ENCODE data around the gene CETP.
A peak's percentile ranks its signal among the peaks of the same experiment; 100 is the strongest.

Gene CETP

DNA sequence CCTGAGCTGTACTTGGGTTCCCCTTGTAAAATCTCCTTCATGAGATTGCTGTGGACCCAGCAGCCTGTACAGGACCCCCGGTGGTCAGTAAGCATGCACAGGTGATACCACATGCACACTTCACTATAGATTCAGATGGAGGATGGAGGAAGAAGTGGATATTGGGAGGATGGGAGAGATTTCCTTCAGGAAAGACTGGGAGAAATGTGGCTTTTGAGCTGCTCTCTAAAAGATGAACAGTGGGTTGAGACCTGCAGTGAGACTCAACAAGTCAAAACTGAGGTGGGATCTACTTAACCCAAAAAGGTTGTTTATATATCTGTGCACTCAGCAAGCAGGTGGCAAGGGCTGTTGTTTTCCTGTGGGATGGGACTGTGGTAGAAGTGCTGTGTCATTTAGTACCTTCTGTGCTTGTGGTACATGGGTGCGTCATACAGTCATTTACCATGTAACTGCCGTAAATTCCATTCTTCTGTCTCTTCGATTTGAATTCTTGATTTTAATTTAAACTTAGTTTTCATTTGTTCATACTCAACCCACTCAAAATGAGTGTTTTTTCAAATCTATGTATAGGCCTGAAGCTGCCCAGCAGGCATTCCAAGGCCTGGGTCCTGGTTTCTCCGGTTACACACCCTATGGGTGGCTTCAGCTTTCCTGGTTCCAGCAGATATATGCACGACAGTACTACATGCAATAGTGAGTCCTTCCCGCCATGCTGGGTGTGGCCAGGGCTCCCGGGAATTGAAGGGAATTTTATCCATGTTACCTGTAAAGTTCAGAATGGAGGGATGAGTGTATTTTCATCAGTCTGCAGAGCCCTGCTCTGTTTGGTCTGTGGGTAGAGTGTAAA lies 22.9 kb upstream of the CETP start:
- H3K36me3 ChIP-seq (ENCODE audit: insufficient read depth): peaks cover 51% of the 10 kb centered on the region
- no peaks in the 10 kb centered on the region for H3K27me3 ChIP-seq (ENCODE audit: insufficient read depth, low read depth)
- peaks cover 7% of the 10 kb centered on the region; the same call in 1 of the 2 replicates for H4K20me1 ChIP-seq (ENCODE audit: insufficient read depth)
- no peak overlapping the region for H3K4me3 ChIP-seq (IDR thresholded peaks at IDR 0.05; ENCODE audit: insufficient read depth, low read depth, low read length)
- TF ChIP-seq, protein P1, sequence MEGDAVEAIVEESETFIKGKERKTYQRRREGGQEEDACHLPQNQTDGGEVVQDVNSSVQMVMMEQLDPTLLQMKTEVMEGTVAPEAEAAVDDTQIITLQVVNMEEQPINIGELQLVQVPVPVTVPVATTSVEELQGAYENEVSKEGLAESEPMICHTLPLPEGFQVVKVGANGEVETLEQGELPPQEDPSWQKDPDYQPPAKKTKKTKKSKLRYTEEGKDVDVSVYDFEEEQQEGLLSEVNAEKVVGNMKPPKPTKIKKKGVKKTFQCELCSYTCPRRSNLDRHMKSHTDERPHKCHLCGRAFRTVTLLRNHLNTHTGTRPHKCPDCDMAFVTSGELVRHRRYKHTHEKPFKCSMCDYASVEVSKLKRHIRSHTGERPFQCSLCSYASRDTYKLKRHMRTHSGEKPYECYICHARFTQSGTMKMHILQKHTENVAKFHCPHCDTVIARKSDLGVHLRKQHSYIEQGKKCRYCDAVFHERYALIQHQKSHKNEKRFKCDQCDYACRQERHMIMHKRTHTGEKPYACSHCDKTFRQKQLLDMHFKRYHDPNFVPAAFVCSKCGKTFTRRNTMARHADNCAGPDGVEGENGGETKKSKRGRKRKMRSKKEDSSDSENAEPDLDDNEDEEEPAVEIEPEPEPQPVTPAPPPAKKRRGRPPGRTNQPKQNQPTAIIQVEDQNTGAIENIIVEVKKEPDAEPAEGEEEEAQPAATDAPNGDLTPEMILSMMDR (conservative IDR thresholded peaks at IDR 0.05; ENCODE audit: low read depth, low read length): no peak
- H3K4me1 ChIP-seq (ENCODE audit: low read depth, poor library complexity, severe bottlenecking): peaks cover 87% of the 10 kb centered on the region
- peak overlapping the region; percentile 100 for H3K4me2 ChIP-seq
- H3K27ac ChIP-seq: peak overlapping the region; percentile 97
- peaks cover 83% of the 10 kb centered on the region for H3K79me2 ChIP-seq (ENCODE audit: insufficient read depth, low read depth)
- H3K9ac ChIP-seq: peak overlapping the region; percentile 99
- no peak overlapping the region for H2AFZ ChIP-seq (ENCODE audit: low read depth)

DNA sequence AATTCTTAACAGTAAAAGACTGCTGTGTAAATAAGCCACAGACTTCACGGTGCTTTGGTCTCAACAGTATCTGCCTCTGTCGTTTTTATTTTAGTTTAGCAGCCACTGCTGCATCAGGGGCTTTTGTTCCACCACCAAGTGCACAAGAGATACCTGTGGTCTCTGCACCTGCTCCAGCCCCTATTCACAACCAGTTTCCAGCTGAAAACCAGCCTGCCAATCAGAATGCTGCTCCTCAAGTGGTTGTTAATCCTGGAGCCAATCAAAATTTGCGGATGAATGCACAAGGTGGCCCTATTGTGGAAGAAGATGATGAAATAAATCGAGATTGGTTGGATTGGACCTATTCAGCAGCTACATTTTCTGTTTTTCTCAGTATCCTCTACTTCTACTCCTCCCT lies 21.9 kb upstream of the CETP start:
- Histone ChIP-seq H3K36me3 (ENCODE audit: insufficient read depth) (peaks cover 47% of the 10 kb centered on the region), H3K27me3 (ENCODE audit: insufficient read depth, low read depth) (no peaks in the 10 kb centered on the region), H3K4me1 (ENCODE audit: low read depth, poor library complexity, severe bottlenecking) (peaks cover 96% of the 10 kb centered on the region), H4K20me1 (ENCODE audit: insufficient read depth) (no peaks in the 10 kb centered on the region), H3K27ac (peak overlapping the region; percentile 97), H3K4me2 (peak overlapping the region; percentile 100), H3K4me3 (IDR thresholded peaks at IDR 0.05; ENCODE audit: insufficient read depth, low read depth, low read length) (no peak overlapping the region), H3K9ac (peak overlapping the region; percentile 99), H2AFZ (ENCODE audit: low read depth) (no peak overlapping the region), H3K79me2 (ENCODE audit: insufficient read depth, low read depth) (peaks cover 74% of the 10 kb centered on the region)
- TF ChIP-seq, protein P1 (conservative IDR thresholded peaks at IDR 0.05; ENCODE audit: low read depth, low read length): no peak

DNA sequence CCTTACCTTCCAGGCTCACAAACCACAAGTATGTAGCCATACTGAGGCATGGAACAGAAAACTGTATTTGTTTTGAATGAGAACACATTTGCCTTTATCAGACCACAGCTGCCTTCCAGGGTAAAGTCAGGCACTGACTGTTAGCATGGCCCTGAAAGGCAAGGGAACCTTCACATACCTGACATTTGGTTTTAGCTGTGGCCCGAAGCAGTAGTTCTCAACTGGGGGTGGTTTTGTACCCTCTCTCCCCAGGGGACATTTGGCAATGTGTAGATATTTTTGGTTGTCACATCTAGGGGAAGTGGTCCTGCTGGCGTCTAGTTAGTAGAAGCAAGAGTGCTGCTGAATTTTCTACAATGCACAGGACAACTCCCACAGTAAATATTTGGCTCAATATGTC lies 20.7 kb upstream of the CETP start:
- H3K4me3 ChIP-seq (IDR thresholded peaks at IDR 0.05; ENCODE audit: insufficient read depth, low read depth, low read length): no peak overlapping the region
- peaks cover 61% of the 10 kb centered on the region for H3K79me2 ChIP-seq (ENCODE audit: insufficient read depth, low read depth)
- no peak overlapping the region for H2AFZ ChIP-seq (ENCODE audit: low read depth)
- H4K20me1 ChIP-seq (ENCODE audit: insufficient read depth): no peaks in the 10 kb centered on the region
- peak overlapping the region; percentile 100 for H3K4me2 ChIP-seq
- peaks cover 97% of the 10 kb centered on the region for H3K4me1 ChIP-seq (ENCODE audit: low read depth, poor library complexity, severe bottlenecking)
- H3K27ac ChIP-seq: peak overlapping the region; percentile 97
- H3K27me3 ChIP-seq (ENCODE audit: insufficient read depth, low read depth): no peaks in the 10 kb centered on the region
- peaks cover 35% of the 10 kb centered on the region for H3K36me3 ChIP-seq (ENCODE audit: insufficient read depth)
- TF ChIP-seq, protein P1 (conservative IDR thresholded peaks at IDR 0.05; ENCODE audit: low read depth, low read length): no peak
- peak overlapping the region; percentile 99; the same call in 1 of the 2 replicates for H3K9ac ChIP-seq

DNA sequence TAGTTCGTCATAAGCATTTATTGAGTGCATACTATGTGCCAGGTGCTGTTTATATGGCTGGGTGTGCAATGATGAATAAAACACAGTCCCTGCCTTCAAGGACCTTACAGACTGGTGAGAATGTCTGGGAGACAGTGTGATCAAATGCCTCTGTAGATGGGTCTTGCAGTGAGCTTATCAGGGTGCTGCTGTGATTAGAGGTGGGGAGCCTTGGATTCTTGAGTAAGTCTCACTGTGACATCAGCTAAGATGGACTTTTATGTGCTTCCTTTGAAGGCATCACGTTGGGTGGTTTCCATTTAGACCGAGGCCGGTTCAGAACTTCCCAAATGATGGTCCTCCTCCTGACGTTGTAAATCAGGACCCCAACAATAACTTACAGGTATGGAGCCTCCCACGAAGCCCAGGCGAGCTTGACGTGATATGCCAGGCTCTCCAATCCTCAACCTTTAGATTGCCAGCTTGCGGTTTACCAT lies 19.9 kb upstream of the CETP start:
- no peak overlapping the region for H3K4me3 ChIP-seq (IDR thresholded peaks at IDR 0.05; ENCODE audit: insufficient read depth, low read depth, low read length)
- peak overlapping the region; percentile 97 for H3K27ac ChIP-seq
- no peaks in the 10 kb centered on the region for H3K27me3 ChIP-seq (ENCODE audit: insufficient read depth, low read depth)
- peaks cover 97% of the 10 kb centered on the region for H3K4me1 ChIP-seq (ENCODE audit: low read depth, poor library complexity, severe bottlenecking)
- H3K4me2 ChIP-seq: peak overlapping the region; percentile 100
- peak overlapping the region; percentile 99; the same call in 1 of the 2 replicates for H3K9ac ChIP-seq
- TF ChIP-seq, protein P1 (conservative IDR thresholded peaks at IDR 0.05; ENCODE audit: low read depth, low read length): no peak
- no peak overlapping the region for H2AFZ ChIP-seq (ENCODE audit: low read depth)
- H4K20me1 ChIP-seq (ENCODE audit: insufficient read depth): no peaks in the 10 kb centered on the region
- H3K36me3 ChIP-seq (ENCODE audit: insufficient read depth): peaks cover 27% of the 10 kb centered on the region
- peaks cover 53% of the 10 kb centered on the region for H3K79me2 ChIP-seq (ENCODE audit: insufficient read depth, low read depth)
